UCSD-AML1 (cell line): ENCODE data around the gene NDUFC1.
"Not testable (repeated sequence)": the region's sequence is repeated elsewhere in the genome, so short reads cannot be mapped to it uniquely, and the experiment has no call there.

Source experiments
- DNase-seq: peaks from one replicate; lab custom pipeline; 2025; ENCODE audit not compliant: unreplicated experiment; lab: John Stamatoyannopoulos, UW

The NDUFC1 gene

DNA sequence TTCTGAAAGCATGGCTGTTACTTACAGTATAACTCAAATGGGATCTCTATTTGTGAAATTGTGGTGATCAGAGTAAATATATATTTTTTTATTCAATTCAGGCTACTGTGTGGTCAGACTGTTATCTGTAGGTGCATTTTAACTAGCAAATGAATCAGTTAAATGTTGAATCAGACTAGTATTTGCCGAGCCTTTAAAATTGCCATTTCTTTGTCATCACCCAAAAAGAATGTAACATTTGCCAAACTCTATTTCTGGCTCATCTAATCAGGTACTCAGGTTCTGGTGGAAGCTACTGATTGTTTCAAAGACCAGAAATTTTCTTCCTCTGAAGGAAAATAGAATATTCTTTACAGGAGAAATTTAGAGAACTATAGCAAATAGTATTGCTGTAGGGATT, 2.7 kb downstream of the NDUFC1 start:
- DNase-seq: no peak

DNA sequence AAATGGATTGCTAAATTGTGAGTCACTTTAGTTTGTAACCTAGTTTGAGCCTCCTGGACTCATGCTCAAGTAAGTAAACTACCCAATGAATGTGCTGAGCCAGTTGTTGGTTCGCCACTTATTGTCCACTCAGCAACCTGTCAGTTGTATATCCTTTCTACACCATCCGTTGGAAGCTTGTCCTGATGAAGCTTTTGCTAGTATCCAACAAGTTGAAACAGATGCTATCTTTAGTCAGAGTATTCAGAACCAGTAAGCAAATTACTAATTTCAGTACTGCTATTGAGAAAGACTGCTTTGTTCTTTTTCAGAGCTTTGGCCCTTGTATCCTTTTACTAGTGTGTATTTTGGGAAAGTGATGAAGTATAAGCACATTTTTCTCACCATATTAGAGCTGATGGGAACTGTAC, 5.3 kb downstream of the NDUFC1 start:
- DNase-seq: no peak

DNA sequence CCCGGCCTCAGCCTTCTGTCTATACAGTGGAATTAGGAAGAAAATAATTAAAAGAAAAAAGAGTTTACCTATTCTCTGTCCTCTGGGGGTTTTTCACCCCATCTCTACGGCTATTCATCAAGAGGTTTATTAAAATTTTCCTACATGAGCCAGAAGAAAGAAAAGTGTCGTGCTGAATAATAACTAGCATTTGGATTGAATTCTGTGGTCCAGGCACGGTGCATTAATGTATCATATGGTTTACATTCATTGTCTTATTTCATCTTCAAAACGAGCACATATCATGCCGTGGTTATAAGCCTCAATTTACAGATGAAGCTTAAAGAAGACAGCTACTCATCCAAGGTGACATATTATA, 6.4 kb downstream of the NDUFC1 start:
- no peak for DNase-seq

DNA sequence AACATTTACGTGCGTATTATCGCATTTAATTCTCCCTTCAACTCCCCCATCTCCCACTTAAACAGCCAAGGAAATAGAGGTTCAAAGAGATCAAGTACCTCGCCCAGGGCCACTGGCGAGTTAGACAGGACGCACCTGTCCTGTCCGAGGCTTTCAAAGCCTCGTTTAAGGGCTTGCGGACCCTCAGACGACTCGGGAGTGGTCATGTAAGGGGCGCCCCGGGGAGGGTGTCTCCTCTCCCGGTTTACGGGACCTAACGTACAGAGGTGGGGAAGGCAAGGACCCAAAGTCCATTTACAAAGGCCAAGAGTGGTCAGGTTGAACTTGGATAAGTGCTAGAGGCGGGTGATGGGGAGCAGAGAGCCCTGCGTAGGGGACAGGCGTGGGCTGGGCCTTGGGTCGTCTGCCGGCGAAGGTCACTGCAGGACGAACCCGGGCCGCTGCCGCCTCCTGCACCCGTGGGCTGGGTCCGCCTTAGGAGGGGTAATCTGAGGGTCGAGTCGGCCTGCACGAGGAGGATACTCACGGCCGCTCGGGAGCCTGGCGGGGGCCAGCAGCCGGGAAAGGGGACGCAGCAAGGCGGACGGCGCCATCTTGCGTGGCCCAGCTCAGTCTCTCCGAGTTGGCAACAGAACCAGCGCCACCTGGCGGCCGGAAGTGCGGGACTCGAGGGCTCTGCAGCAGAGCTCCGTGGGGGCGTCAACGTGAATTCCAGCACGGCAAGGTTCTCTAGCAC, 6.9 kb downstream of the NDUFC1 start:
- DNase-seq: peak; percentile 95

DNA sequence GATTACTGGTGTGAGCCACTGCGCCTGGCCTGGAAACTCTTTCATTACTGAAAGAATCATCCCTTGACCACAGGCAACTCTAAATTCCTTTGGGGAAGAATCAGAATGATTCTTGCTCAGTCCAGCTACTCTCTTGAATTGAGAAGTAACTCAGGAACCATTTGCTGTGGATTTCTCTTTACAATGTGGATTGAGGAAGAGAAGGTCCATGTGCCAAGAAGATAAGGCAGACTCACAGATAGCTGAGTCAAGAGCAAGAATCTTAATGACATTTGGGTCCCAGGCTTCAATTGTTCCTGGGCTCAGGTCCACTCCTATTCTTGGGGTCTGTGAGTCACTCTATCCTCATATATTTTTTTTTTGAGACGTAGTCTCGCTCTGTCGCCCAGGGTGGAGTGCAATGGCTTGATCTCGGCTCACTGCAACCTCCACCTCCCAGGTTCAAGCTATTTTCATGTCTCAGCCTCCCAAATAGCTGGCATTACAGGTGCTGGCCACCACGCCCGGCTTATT, 16.0 kb downstream of the NDUFC1 start:
- no peak for DNase-seq

DNA sequence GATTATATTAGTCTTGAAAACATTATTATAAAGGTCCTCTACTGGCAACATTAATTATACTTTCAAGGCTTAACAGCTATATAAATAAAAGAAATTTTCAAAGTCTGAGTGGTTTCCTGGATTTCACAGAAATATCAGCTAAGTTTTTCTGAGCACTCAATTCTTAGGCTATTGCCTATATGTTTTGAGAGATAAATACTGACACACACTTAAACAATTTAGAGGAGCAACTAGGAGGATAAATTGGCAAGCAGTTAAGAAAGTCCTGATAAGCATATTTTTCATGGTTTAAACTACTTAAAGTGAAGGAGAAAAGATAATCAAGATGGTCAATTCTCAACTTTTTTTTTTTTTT, 19.6 kb downstream of the NDUFC1 start:
- no peak for DNase-seq

DNA sequence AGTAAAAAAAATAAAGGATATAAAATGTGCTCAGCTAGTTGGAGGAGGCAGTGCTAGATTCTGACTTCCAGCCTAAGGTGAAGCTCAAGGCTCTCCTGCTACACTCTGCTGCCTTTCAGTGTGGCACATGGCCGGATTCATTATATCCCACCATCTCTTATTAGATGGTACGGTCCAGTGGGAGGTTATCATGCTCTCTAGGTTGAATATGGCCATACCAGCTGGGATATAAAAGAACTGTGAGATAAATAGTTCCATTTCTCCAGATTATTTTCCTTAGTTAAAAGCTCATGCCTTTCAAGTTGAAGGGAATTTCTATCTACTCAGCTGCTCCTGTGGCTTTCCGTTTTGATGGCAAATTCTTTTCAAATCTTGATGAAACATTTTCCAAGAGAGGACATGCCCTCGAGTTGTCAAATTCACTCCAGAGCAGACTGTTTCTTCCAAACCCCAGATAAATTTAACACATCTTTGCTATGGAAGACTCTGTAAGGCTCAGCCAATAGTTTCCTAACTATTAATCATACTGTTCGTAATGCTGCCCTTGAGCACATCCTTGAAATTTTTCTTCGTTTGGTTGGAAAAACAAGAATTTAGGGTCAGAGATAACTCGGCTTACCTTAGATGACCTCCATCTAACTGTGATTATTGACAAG, 20.1 kb downstream of the NDUFC1 start:
- no peak for DNase-seq

DNA sequence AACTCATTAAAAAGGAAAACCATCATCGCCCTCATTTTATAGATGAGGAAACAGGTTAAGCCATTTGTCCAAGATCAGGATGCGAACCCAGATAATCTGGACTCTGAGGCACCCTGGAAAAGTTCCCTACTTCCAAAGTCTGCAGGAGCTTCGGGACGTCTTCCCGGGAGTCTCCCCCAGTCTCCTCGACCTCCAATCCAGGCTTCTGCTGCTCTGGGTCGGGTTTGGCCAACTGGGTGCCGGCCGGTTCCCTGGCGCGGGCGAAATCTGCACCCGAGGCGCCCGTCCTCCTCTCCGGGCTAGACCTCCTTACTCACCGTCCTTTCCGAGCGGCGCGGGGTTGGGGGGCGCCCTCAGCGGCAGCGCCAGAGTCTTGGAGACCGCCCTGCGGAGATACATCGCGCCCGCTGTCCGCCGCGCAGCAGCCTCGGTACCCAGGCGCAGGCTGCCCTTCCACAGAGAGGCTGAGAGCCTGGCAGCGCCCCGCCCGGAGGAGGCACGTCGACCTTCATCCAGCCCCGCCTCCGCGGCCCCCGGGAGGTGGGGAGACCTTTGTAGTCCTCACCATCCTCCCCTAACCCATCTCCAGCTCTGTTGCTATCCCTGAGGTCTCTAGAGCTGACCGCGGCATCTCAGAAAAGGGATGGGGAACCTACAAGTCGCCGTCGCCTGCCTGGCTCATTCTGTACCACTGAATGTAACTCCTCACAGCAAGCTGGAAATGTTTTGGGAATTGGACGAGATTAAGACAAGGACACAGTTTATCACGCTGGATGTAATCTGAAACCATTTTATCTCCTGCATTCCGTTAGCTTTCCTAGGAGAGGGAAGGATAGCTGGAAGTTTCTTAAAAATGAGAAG, 22.3 kb downstream of the NDUFC1 start, which contains the start of gene MGARP:
MGARP (minus strand) TSS at position 466 of the 861 bp plus-strand sequence; CDS start at position 399, 67 bp downstream.
- DNase-seq: no peak

DNA sequence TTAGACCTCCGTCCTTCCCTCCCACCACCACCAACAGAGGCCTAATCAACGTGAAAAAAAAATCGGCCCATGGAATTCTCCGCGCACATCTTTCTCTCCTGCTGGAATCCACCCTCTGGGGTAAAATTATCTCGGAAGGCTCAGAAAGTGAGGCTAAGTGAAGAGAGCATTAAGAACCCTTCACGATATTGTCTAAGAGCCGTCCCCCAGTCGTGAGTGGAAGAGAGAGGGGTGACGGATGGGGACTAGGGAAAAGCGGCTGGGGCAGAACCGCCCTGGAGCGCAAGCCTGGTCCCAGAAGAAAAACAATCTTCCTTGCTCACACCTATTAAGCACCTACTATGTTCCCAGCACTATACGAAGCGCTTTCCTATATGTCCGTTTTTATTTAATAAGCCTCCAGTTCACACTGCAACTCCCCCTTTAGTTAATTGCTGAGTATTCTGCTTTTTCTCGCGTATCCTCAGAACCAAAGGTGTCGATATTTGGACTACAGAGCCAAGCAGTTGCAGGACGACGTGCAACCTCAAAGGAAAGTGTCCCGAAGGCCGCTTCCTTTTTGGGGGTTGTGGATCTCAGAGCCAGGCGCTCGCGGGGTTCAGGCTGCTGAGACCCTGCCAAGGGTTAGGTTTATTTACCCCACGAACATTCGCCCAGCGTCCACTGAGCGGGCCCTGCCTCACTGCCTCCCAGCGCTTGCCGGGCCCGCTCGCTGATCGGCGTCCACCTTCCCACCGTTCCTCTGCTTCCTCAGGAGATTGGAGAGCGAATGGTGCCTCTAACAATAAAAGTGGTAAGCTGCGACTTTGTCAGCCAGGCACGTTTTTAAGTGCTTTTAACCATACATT, 23.1 kb downstream of the NDUFC1 start:
- DNase-seq: no peak

DNA sequence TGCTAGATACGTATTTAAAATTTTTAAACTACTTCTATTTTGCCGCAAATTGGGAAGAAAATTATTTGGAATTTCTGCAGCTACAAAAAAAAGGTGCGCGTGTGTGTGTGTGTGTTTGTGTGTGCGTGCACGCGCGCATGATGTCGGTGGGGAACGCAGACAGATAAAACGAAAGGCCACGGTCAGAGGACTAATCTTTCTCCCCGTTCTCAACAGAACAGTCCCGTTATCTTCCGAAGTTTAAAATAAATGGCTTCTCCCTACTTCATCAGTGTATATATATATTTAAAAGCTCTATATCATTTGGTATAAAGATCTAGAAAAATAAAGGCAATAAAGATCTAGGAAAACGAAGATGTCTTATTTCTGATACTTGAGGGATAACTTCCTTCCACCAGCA, 23.8 kb downstream of the NDUFC1 start:
- DNase-seq: no peak

DNA sequence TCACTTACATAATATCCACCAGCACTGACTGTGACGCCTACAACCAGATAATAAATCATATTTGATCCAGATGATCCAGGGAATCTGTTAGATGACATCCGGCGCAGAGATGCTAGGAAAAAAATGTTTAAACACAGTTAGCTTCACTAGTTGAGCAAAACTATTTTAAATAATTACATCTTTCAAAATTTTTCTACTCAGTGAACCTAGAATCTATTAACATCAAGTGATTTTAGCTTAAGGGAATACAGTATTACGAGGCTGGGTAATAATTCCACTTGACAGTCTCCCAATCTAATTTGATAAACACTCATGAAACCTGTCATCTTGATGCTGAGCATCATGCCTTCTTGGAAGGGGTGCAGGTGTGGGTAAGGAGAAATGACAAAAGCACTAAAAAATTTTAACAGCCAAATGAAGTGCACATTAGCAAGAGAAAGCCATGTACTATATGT, 27.0 kb downstream of the NDUFC1 start:
- DNase-seq: no peak

DNA sequence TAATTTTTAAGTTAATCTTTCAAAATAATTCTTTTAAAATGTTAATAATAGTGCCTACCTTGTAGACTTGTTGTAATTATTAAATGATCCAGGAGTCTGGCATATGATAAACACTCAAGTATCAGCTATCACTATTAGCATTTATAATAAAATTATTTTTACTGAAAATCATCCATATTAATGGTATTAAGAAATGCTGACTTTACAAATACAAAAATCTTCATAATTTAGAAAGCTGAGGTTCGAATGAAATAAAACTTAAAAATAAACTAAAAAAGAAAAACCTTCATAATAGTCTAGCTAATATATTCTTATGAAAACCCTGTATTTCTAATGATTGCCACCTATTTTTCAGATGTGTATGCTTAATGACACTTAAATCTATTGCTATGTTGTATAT, 27.5 kb downstream of the NDUFC1 start:
- no peak for DNase-seq

DNA sequence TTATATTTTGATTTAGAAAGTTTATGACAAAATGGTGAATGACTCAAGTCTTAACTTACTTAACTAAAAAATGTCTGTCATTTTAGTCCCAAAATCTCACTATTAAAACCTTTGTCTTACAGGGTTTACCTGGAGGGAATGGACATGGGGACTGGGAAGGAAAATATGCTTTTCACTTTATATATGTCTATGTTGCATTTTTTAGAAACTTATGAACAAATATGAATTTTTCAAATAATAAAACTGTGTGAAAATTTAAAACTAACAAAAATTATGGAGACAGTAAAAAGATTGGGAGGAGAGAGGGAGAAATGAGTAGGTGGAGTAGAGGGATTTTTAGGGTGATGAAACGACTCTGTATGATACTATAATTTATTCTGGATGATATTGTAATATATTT, 28.4 kb downstream of the NDUFC1 start:
- DNase-seq: no peak

DNA sequence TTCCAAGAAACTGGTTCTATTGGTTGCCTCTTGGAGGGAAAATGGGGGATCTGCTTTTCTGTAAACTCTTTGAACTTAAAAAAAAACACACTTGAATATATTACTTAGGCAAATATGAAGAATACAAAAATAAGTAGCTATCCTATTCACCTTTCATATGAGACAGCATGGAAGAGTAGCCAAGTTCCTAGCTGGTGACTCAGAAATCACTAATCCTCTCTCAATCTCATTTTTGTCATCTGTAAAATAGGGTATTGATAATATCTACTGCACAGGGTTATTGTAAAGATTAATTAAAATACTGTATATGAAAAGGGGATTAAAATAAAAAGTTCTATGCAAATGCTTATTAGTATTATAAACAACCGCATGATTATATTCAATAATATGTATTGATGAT, 35.0 kb downstream of the NDUFC1 start:
- no peak for DNase-seq

DNA sequence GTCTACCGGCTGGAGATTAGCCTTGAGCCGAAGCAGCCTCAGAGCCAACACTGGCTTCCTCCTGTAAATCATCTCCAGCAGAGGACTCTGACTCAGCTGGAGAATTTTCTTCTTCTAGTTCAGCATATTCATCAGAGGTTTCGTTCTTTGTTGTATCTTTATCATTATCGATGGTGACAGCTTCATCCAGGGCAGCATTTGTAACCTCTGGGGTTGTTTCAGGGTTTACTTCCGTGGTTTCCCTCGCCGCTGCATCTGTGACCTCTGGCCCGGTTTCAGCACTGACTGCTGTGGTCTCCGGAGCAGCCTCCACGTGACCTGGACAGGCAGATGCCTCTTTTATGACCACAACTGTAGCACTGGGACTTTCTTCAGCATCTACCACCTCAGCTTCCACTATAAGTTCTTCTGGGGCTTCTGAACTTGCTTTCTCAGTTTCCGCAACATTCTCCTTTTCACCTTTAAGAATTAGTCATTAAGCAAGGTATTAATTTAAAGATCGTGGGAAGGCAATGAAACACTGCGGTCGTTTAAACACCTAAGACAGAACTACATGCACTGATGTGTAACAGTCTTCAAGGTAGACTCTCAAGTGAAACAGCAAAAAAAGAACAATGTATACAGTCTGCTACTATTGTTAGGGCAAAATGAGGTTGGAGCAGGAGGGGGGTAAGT, 35.6 kb downstream of the NDUFC1 start:
- peak; percentile 43 for DNase-seq

DNA sequence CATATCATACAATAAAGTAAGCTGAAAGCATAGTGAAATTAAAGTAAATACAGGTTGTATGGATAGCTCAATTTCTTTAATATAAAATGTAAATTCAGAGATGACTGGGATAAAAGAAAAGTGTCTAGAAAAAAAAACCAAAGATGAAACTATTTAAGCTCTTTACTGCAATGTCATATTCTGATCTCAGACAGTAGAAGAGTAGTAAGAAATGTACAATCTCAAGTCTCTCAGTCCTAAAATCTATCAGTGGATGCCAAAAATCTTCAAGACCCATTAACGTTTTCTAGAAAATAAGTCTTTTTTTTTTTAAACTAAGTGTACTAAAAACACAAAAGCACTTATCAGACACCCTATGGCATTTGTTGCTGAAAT, 36.1 kb downstream of the NDUFC1 start:
- no peak for DNase-seq

DNA sequence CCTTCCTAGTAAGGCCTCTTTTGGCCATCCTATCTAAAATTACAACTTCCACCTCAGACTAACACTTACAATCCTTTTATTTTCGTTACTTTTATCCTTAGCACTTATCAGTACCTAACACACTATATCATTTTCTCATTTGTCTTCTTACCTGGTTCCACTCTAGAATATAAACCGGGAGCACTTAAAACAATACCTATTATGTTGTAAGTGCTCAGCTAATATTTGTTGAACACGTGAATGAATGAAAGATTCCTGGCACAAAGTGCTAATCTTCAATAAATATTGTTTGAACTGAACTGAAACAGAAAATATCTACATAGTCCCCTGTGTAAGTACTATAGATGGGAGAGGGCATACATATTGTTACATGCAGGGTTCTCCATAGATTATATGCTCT, 36.6 kb downstream of the NDUFC1 start:
- DNase-seq: no peak

DNA sequence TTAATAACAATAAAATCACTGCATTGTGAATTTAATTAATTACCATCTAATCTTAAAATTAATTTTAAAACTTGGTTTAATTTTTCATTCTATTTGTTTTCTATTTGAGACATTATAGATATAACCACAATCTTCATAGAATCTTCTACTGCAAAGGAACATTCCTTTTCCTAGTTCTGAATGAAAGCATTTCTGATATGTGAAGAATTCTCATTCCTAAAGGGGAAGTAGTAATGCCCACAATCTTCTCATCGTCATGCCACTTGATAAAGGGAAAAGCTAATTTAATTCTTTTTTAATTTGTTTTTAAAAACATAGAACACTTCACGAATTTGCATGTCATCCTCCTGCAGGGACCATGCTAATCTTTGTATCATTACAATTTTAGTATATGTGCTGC, 45.9 kb downstream of the NDUFC1 start:
- DNase-seq: no peak

DNA sequence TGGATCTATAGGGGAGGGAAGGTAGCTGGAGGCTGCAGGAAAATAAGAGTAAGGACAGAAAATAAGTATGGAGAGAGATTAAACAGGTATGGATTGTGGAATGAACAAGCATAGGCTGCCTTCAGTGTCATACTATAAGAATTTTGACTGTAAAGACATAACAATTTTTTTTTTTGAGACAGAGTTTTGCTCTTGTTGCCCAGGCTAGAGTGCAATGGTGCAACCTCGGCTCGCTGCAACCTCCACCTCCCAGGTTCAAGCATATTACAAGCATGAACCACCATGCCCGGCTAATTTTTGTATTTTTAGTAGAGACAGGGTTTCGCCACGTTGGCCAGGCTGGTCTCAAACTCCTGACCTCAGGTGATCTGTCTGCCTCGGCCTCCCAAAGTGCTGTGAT, 46.7 kb downstream of the NDUFC1 start:
- not testable (repeated sequence) for DNase-seq

DNA sequence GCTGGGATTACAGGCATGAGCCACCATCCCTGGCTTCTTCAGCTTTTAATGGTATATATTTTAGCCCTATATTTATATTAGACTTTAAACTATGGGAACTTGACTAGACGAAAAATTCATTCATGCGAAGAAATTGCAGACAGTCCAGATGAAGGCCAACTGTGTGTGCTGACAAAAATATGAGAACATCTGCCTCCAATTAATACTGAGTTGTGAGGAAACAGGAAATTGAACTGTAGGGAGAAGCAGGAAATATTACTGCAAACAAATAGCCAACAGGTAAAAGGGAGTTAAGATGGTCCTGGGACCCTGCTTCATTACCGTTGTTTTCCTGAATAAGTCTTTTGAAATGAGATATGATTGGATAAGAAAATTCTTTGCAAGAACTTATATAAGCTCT, 48.6 kb downstream of the NDUFC1 start:
- no peak for DNase-seq
